Body of pancreas (tissue), 4 donors: ENCODE measurements around the gene SH3BP4. TPM values are rescaled to one million over a fixed set of nuclear protein-coding genes. Genes with fewer than 3 reads are reported as not detected.
"Not testable (repeated sequence)": the region's sequence is repeated elsewhere in the genome, so short reads cannot be mapped to it uniquely, and the experiment has no call there.

Experiments used
- ATAC-seq: fragments of 150-250 bp; one replicate; pipeline ENCODE4 v1.9.1; 2016
- DNase-seq, 4 donors: peaks; one replicate each; pipeline ENCODE4 v3.0.0-alpha.2; 2019
- H3K27ac ChIP-seq, 4 donors: fragments of 200-600 bp; sonication (generic); 1 replicate in 3 of 4; 2 replicates in 1 of 4; pipeline versions ENCODE4 v1.5.1 to v1.6.1; 2016 to 2019; ENCODE audit warnings: mild to moderate bottlenecking in 1 of 4, mixed read lengths in 1 of 4, moderate library complexity in 1 of 4
- H3K27me3 ChIP-seq, 2 donors: fragments of 200-600 bp; sonication (generic); one replicate each; pipeline ENCODE4 v1.6.0; 2016; ENCODE audit warnings: mild to moderate bottlenecking in 1 of 2
- H3K36me3 ChIP-seq, 2 donors: fragments of 200-600 bp; sonication (generic); replicated peaks in 1 of 2; 2 replicates each; pipeline ENCODE4 v1.5.1; 2016; ENCODE audit warnings: low read depth in 2 of 2; ENCODE audit not compliant: insufficient read depth in 1 of 2
- H3K4me1 ChIP-seq: fragments of 200-600 bp; sonication (generic); one replicate; pipeline ENCODE4 v1.6.0; 2016
- H3K4me3 ChIP-seq, 2 donors: fragments of 200-600 bp; sonication (generic); 1 replicate in 1 of 2; 2 replicates in 1 of 2; pipeline ENCODE4 v1.5.1; 2016 to 2019
- H3K9me3 ChIP-seq, 3 donors: fragments of 200-600 bp; sonication (generic); 1 replicate in 2 of 3; 2 replicates in 1 of 3; pipeline ENCODE4 v1.5.1; 2016
- CTCF ChIP-seq, 7 experiments: fragments of 450-650 bp in 4 of 7; fragments of 200-600 bp in 3 of 7; sonication (generic) in 3 of 7; IDR thresholded peaks; one replicate each; pipeline ENCODE4 v1.5.1; 2016 to 2019; ENCODE audit warnings: antibody characterized with exemption in 7 of 7
- POLR2A ChIP-seq, 3 donors: fragments of 450-650 bp; IDR thresholded peaks; one replicate each; pipeline ENCODE4 v1.6.1; 2016; ENCODE audit warnings: antibody characterized with exemption in 3 of 3, mild to moderate bottlenecking in 2 of 3
- WGBS, 2 donors: methylation state at CpG; one replicate each; pipeline ENCODE4 v1.1.5; 2017; 5-methylcytosine and 5-hydroxymethylcytosine counted together
- intact Hi-C: fragments of 100-400 bp; cut with DNase I; formaldehyde crosslinking; loops from one replicate; pipeline ENCODE4 v1.15.1; 2023
- total RNA-seq, 2 donors: library from RNA; depleted of rRNA; stranded (reverse); fragments of >200 nt; gene quantifications; one replicate each; pipeline ENCODE4 v1.1.0, GENCODE V29; 2016

Gene SH3BP4
- total RNA-seq, 2 donors from 2014 or later, result 62.6 to 71.9 TPM

GRCh38 chr2:235053651-235054050 is 101.8 kb downstream of the SH3BP4 start:
- WGBS, 2 donors, result 79 to 81% methylated on average over 10 to 16 of the region's 16 CpGs
- DNase-seq (no peak), ATAC-seq (no peak)
- peak overlapping the region; percentile 11 to 96 (median 64) for H3K27ac ChIP-seq
- TF ChIP-seq POLR2A (IDR thresholded peaks at IDR 0.05), result no peak
- no peak for TF ChIP-seq CTCF (IDR thresholded peaks at IDR 0.05)
- no peak overlapping the region for H3K4me3 ChIP-seq
- H3K4me1 ChIP-seq, result peaks cover 55% of the 10 kb centered on the region
- intact Hi-C loops, result no loop called here
- no peaks in the 10 kb centered on the region for H3K27me3 ChIP-seq
- H3K36me3 ChIP-seq, result peaks cover 0 to 10% of the 10 kb centered on the region in 2 donors
- H3K9me3 ChIP-seq, result no peaks in the 10 kb centered on the region

GRCh38 chr2:235054475-235054874 is 102.7 kb downstream of the SH3BP4 start:
- WGBS, 2 donors, result 59 to 80% methylated on average over 4 to 5 of the region's 5 CpGs
- TF ChIP-seq CTCF (IDR thresholded peaks at IDR 0.05) (no peak), POLR2A (IDR thresholded peaks at IDR 0.05) (no peak)
- Histone ChIP-seq H3K27me3 (no peaks in the 10 kb centered on the region), H3K4me1 (peaks cover 47% of the 10 kb centered on the region), H3K9me3 (no peaks in the 10 kb centered on the region), H3K27ac (peak overlapping the region in 3 of 4 donors; percentile 11 to 37 (median 20)), H3K4me3 (no peak overlapping the region), H3K36me3 (peaks cover 0 to 10% of the 10 kb centered on the region in 2 donors)
- DNase-seq, result no peak
- intact Hi-C loops, result no loop called here
- ATAC-seq, result no peak

- ATAC-seq (no peak), DNase-seq (no peak)
- Histone ChIP-seq H3K4me1 (peaks cover 42% of the 10 kb centered on the region), H3K27ac (peak overlapping the region in 2 of 4 donors; percentile 20 to 37), H3K27me3 (no peaks in the 10 kb centered on the region), H3K9me3 (no peaks in the 10 kb centered on the region), H3K36me3 (peaks cover 0 to 10% of the 10 kb centered on the region in 2 donors), H3K4me3 (no peak overlapping the region)
- intact Hi-C loops, result no loop called here
- 70 to 86% methylated on average over 7 of the region's 7 CpGs for WGBS, 2 donors
- TF ChIP-seq POLR2A (IDR thresholded peaks at IDR 0.05) (no peak), CTCF (IDR thresholded peaks at IDR 0.05) (no peak)
Observed at GRCh38 chr2:235054919-235055318, 103.1 kb downstream of the SH3BP4 start.

GRCh38 chr2:235055891-235056516 is 104.2 kb downstream of the SH3BP4 start:
- intact Hi-C loops, result no loop called here
- Histone ChIP-seq H3K27ac (no peak overlapping the region), H3K4me1 (peaks cover 31% of the 10 kb centered on the region), H3K36me3 (peaks cover 0 to 10% of the 10 kb centered on the region in 2 donors), H3K4me3 (no peak overlapping the region), H3K9me3 (no peaks in the 10 kb centered on the region), H3K27me3 (no peaks in the 10 kb centered on the region)
- ATAC-seq (peak; percentile 14), DNase-seq (peak; percentile 57 to 72 (median 66))
- WGBS, 2 donors, result 63 to 66% methylated on average over 11 to 12 of the region's 12 CpGs
- TF ChIP-seq CTCF (IDR thresholded peaks at IDR 0.05), result peak; percentile 36 to 85 (median 69)
- TF ChIP-seq POLR2A (IDR thresholded peaks at IDR 0.05), result no peak

GRCh38 chr2:235056768-235057167 is 105.0 kb downstream of the SH3BP4 start:
- ATAC-seq (no peak), DNase-seq (no peak)
- Histone ChIP-seq H3K4me1 (peaks cover 24% of the 10 kb centered on the region), H3K27me3 (no peaks in the 10 kb centered on the region), H3K9me3 (no peaks in the 10 kb centered on the region), H3K36me3 (peaks cover 0 to 10% of the 10 kb centered on the region in 2 donors), H3K27ac (no peak overlapping the region), H3K4me3 (no peak overlapping the region)
- TF ChIP-seq POLR2A (IDR thresholded peaks at IDR 0.05), result no peak
- no peak for TF ChIP-seq CTCF (IDR thresholded peaks at IDR 0.05)
- 95% methylated on average over 6 of the region's 6 CpGs for WGBS, 2 donors
- intact Hi-C loops, result no loop called here

GRCh38 chr2:235057616-235058015 is 105.8 kb downstream of the SH3BP4 start:
- H3K9me3 ChIP-seq, H3K4me3 ChIP-seq, H3K27me3 ChIP-seq, H3K27ac ChIP-seq, ATAC-seq, DNase-seq, intact Hi-C loops: not testable (repeated sequence)
- 80% methylated on average over 3 of the region's 3 CpGs; no CpG with 5 or more reads in 1 of the 2 donors for WGBS, 2 donors
- Histone ChIP-seq H3K4me1 (peaks cover 15% of the 10 kb centered on the region), H3K36me3 (peaks cover 0 to 10% of the 10 kb centered on the region in 2 donors)
